Amniotic epithelial cell (primary cell): Measurements from ENCODE around the gene ETV4.
"Not testable (repeated sequence)": the region's sequence is repeated elsewhere in the genome, so short reads cannot be mapped to it uniquely, and the experiment has no call there.

Experiments used
- DNase-seq: peaks from one replicate; pipeline ENCODE4 v3.0.0-alpha.2; 2010; ENCODE audit warnings: low read depth

ETV4 gene

DNA sequence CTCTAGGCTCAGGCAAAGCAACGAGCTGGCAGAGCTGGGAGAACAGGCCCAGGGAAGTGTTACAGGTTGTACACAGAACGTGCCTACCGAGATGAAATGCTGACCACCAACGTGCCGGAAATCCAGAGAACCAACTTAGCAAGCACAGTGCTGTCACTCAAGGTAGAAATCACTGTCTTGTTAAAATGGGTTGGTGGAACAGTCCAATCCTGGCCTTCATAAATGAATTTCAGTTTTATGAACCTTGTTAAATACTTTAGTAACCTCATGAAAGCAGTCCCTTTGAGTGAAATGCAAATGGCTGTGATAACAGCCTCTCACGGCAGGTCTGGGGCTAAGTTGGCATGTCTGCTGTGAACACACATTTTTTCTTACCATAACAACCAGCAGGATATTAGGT, 29.0 kb downstream of the ETV4 start:
- DNase-seq = no peak

DNA sequence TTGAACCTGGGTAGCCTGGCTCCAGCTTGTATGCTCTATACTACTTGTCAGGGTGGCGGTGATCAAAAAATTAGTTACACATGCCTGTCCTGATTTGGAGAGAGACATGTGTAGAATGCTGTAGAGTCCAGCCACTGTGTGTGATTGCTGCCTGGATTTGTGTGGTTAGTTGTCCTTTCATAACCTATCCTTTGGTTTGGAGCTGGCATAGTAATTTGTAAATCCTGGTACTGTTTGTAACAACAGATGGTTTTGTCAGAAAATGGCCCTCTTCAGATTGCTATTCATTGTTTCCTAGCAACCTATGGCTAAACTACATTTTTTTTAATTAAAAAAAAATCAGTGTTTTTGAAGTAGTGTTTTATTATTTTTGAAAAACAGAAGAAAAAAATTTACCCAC, 30.5 kb downstream of the ETV4 start:
- peak; percentile 17 for DNase-seq

DNA sequence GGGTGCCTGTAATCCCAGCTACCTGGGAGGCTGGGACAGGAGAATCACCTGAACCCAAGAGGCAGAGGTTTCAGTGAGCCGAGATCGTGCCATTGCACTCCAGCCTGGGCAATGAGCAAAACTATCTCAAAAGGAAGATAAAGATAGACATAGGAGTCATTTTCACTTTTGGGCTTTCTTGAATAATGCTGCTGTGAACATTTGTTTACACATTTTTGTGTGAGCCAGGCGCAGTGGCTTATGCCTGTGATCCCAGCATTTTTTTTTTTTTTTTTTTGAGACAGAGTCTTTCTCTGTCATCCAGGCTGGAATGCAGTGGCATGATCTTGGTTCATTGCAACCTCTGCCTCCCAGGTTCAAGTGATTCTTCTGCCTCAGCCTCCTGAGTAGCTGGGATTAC, 34.9 kb downstream of the ETV4 start:
- DNase-seq = not testable (repeated sequence)

DNA sequence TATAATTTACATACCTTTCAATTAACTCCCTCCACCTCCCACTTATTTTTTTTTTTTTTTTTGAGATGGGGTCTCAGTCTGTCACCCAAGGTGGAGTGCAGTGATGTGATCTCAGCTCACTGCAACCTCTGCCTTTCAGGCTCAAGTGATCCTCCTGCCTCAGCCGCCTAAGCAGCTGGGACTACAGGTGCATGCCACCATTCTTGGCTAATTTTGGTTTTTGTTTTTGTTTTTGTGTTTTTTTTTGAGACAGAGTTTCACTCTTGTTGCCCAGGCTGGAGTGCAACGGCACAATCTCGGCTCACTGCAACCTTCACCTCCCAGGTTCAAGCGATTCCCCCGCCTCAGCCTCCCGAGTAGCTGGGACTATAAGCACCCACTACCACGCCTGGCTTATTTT, 36.7 kb downstream of the ETV4 start:
- not testable (repeated sequence) for DNase-seq

DNA sequence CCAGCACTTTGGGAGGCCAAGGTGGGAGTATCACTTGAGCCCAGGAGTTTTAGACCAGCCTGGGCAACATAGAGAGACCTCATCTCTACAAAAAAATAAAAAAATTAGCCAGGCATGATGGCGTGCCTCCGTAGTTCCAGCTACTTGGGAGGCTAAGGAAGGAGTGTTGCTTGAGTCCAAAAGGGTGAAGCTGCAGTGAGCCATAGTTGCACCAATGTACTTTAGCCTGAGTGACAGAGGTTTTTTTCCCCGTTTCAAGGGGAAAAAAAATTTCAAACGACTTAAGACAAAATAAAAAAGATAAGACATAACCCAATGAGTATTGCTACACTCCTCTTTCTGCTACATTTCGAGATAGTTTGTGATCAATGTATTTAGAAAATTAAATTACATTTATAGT, 55.5 kb downstream of the ETV4 start:
- no peak for DNase-seq

DNA sequence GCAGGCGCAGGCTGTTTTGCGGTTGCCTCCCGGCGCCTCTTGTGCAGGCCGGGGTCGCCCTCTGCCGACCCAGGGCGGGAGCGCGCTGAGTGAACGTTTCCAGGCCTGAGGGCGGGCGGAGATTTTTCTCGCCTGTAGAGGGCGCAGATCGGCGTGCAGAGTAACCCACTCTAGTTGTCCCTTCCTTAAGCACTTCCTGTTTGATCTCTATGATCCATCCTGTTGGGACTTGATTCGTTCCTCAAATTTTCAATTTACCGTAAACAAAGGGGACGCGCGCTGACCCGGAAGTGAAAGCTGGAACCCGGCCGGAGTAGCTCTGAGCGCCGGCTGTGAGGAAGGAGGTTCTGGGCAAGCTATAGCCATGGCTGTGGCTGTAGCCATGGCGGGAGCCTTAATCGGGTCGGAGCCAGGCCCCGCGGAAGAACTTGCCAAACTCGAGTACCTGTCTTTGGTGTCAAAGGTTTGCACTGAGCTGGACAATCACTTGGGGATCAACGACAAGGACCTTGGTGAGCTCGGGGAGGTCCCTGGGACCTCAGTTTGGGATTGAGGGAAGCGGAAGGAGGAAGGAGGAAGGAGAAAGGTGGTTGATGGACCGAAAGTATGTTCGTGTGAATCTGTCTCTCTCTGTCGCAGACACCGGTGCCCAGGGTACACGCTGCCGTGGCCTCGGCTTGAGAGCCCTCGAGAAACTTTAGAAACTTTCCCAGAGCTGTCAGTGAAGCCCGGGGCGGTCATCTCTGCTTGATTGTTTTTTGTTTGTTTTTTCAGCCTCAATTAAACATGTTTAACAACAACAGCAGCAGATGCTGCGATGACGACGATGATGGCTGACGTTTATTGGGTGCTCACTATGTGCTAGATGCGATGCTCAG, 62.2 kb downstream of the ETV4 start, which contains the start of gene DHX8:
TSS of gene DHX8 (plus strand) at position 302 of the 878 bp plus-strand sequence. CDS start at position 365, 63 bp downstream.
- DNase-seq = peak; percentile 99

DNA sequence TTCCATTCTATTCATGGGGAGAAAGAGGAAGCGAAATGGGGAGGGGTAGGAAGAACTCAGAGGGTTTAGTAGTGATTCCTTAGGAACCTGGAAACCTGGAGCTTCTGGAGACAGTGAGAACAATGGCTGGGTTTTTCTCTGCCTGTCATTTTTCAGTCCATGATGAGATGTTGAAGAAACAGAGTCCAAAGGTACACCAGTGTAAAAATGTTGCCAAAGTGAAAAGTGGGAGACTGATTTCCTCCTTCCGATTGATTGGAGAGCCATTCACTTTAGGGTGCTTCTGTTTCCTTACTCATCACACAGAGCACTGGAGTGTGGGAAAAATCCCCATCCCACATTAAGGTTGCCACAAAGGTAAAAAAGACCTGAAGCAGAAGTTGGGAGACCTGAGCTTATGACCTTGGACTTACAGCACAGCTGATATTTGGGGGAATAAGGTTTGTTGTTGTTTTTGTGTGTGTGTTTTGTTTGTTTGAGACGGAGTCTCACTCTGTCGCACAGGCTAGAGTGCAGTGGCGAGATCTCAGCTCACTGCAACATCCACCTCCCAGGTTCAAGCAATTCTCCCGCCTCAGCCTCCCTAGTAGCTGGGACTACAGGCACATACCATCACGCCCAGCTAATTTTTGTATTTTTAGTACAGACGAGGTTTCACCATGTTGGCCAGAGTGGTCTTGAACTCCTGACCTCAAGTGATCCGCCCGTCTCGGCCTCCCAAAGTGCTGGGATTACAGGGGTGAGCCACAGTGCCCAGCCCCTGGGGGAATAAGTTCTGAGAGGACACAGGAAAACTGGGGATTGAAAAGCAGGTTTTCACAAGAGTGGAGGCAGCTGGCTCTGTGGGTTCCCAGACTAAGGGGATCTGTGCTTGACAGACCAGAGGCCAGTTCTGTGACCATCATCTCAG, 63.8 kb downstream of the ETV4 start:
- DNase-seq = no peak

DNA sequence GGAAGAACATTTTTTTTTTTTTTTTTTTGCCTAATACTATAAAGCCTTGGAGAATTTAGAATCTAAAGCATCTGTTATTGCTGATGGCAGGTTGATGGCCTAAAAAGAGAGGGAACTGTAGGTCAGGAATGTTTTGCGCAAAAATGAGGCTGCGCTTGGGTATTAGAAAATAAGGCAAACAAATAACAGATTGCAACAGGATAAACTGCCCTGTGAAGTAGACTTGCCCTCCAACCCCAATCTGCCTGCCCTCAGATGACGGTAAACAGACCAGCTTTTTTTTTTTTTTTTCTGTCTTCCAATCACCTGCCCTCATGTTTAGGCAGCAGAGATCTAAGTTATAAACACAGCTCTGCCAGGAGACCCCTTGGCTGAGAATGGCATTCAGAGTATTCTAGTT, 66.2 kb downstream of the ETV4 start:
- DNase-seq = peak; percentile 32
